A673 (cell line): ENCODE results near the gene SNX27. TPM values are rescaled to one million over a fixed set of nuclear protein-coding genes. Genes with fewer than 3 reads are reported as not detected.

Experiments used
- BruUV-seq: library from RNA; stranded (reverse); fragments of 400-500 nt; replicated peaks from 2 replicates; lab custom pipeline; 2021; lab: Mats Ljungman, UMichigan
- CTCF ChIA-PET: fragments of 300-600 bp; sonication (Branson Sonifier 250); formaldehyde crosslinking; loops from one replicate; lab custom pipeline; 2022; ENCODE audit warnings: antibody characterized with exemption; lab: Charles Lee
- POLR2A ChIA-PET: fragments of 300-600 bp; sonication (Branson Sonifier 250); formaldehyde crosslinking; loops from one replicate; lab custom pipeline; 2022; ENCODE audit warnings: antibody characterized with exemption; ENCODE audit not compliant: low non-redundant PET; lab: Charles Lee
- DNase-seq: peaks from one replicate; pipeline ENCODE4 v3.0.0-alpha.2; 2015; ENCODE audit warnings: low spot score
- H3K27ac ChIP-seq: fragments of 200-600 bp; sonication (generic); 2 replicates; pipeline ENCODE4 v1.5.1; 2016; ENCODE audit warnings: mixed run types, low read depth, mild to moderate bottlenecking, mixed read lengths, antibody characterized with exemption, low read length; ENCODE audit not compliant: poor library complexity, severe bottlenecking
- H3K27me3 ChIP-seq: fragments of 200-600 bp; sonication (generic); replicated peaks from 2 replicates; pipeline ENCODE4 v1.6.1; 2017; ENCODE audit warnings: mixed run types, low read depth, mild to moderate bottlenecking, mixed read lengths, antibody characterized with exemption, low read length; ENCODE audit not compliant: insufficient read depth, poor library complexity
- H3K36me3 ChIP-seq: fragments of 200-600 bp; sonication (generic); 2 replicates; pipeline ENCODE4 v1.6.1; 2016; ENCODE audit warnings: mixed run types, mild to moderate bottlenecking, mixed read lengths, antibody characterized with exemption, low read length; ENCODE audit not compliant: insufficient read depth, poor library complexity, severe bottlenecking
- H3K4me1 ChIP-seq: fragments of 200-600 bp; sonication (generic); 2 replicates; pipeline ENCODE4 v1.6.1; 2017; ENCODE audit warnings: mixed run types, mild to moderate bottlenecking, mixed read lengths, antibody characterized with exemption, low read length; ENCODE audit not compliant: insufficient read depth, poor library complexity, severe bottlenecking
- H3K4me3 ChIP-seq: fragments of 200-600 bp; sonication (generic); 2 replicates; pipeline ENCODE4 v1.5.1; 2016; ENCODE audit warnings: low read depth, mixed run types, mild to moderate bottlenecking, mixed read lengths, low read length; ENCODE audit not compliant: poor library complexity, severe bottlenecking
- H3K9me3 ChIP-seq: fragments of 200-600 bp; sonication (generic); 2 replicates; pipeline ENCODE4 v1.6.1; 2016; ENCODE audit warnings: mixed run types, low read depth, mild to moderate bottlenecking, mixed read lengths, antibody characterized with exemption, low read length; ENCODE audit not compliant: poor library complexity, severe bottlenecking
- CTCF ChIP-seq: fragments of 300-800, 200-600 bp; sonication (generic); conservative IDR thresholded peaks from 2 replicates; pipeline ENCODE4 v1.5.1; 2017; ENCODE audit warnings: low read depth, mild to moderate bottlenecking, antibody characterized with exemption, low read length, moderate library complexity, mixed read lengths
- EZH2 ChIP-seq: fragments of 200-600 bp; sonication (generic); IDR thresholded peaks from 2 replicates; pipeline ENCODE4 v1.6.1; 2017; ENCODE audit warnings: borderline replicate concordance, low read depth, mild to moderate bottlenecking, mixed read lengths, antibody characterized with exemption, low read length; ENCODE audit not compliant: poor library complexity, severe bottlenecking
- intact Hi-C: fragments of 100-400 bp; cut with micrococcal nuclease; formaldehyde crosslinking; loops from one replicate; pipeline ENCODE4 v1.10.0; 2022; ENCODE audit not compliant: unreplicated experiment
- total RNA-seq: library from RNA; stranded (reverse); gene quantifications from 2 replicates; pipeline ENCODE4 v1.2.3, GENCODE V29; 2021

The SNX27 gene
- total RNA-seq, 1 experiment from 2014 or later = 45.9 TPM

DNA sequence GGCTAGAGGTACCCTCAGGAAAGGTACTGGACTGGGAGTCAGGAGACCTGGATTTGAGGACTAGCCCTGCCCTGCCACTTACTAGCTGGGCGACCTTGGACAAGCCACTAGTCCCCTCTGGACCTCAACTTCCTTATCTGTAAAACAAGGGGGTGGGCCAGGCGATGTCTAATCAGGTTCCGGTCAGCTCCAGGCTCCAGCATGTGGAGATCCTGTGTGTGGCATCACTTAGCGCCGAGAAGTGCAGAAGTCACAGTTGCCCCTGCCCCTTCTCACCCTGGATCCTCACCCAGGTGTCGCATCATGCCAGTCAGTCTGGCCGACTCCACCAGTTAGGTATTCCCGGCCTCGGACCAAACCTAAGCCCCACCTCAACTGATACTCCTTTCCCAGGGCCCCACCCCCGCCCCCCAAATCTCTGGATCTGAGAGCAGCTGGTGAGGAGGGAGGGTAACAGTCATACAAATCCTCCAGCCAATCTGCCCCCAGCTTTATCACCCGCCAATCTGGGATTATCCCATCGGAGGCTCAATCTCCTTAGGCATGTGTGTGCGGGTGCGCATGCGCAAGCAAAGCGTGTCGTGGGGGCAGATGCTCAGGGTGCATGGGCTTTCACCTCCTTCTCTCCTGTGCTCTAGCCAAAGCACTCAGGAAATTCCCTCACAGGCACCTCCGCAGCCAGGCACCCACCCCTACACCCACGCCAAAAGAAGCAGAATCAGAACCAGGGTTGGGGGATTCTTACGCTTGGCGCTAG lies 99.4 kb downstream of the SNX27 start:
- DNase-seq = no peak
- ChIA-PET CTCF (no interaction called here), POLR2A (no interaction called here)
- Histone ChIP-seq H3K4me3 (no peak overlapping the region), H3K4me1 (no peaks in the 10 kb centered on the region), H3K36me3 (no peaks in the 10 kb centered on the region), H3K27me3 (peaks cover 29% of the 10 kb centered on the region), H3K27ac (no peak overlapping the region), H3K9me3 (no peaks in the 10 kb centered on the region)
- no peak for TF ChIP-seq CTCF
- no TSS peak for BruUV-seq
- intact Hi-C loops = no loop called here

- Histone ChIP-seq H3K27ac (no peak overlapping the region), H3K36me3 (no peaks in the 10 kb centered on the region), H3K9me3 (no peaks in the 10 kb centered on the region), H3K27me3 (peaks cover 32% of the 10 kb centered on the region), H3K4me1 (peaks cover 3% of the 10 kb centered on the region), H3K4me3 (no peak overlapping the region)
- CTCF ChIA-PET = no interaction called here
- intact Hi-C loops = no loop called here
- no TSS peak for BruUV-seq
- DNase-seq = no peak
- TF ChIP-seq EZH2 = no peak
- TF ChIP-seq CTCF = no peak
- POLR2A ChIA-PET = no interaction called here
Measured at GRCh38 chr1:151711951-151712350, 100.1 kb downstream of the SNX27 start.

DNA sequence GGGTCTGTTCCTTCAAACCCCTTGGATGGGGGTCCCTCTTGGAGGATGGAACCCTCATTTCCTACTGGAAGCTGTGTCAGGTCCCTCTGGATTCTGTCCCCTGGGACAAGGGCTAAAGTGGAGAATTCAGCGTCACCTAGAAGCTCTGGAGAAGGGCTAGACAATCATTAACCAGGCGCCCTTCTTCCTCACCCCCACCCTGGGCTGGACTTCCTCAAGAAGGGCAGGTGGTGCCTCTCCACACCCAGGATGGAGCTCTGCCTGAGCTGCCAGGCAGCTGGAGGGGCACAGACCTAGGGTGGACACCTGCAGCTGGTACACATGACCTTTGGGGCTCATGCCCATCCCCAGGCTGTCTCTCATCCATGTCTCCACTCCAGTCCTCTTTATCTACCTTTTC lies 101.2 kb downstream of the SNX27 start:
- intact Hi-C loops = no loop called here
- no peaks in the 10 kb centered on the region for H3K36me3 ChIP-seq
- no peak for DNase-seq
- ChIA-PET POLR2A (no interaction called here), CTCF (no interaction called here)
- TF ChIP-seq CTCF (no peak), EZH2 (no peak)
- peaks cover 43% of the 10 kb centered on the region for H3K27me3 ChIP-seq
- H3K4me1 ChIP-seq = peaks cover 8% of the 10 kb centered on the region
- H3K9me3 ChIP-seq = no peaks in the 10 kb centered on the region
- no TSS peak for BruUV-seq
- H3K4me3 ChIP-seq = no peak overlapping the region
- H3K27ac ChIP-seq = no peak overlapping the region
